GM12872 (cell line): ENCODE measurements around the gene PTPRA.

ENCODE experiments used
- TF ChIP-seq, protein P1 (sequence below): IDR thresholded peaks from 3 replicates; pipeline ENCODE4 v1.5.1; 2011; ENCODE audit warnings: low read depth, mild to moderate bottlenecking, low read length, moderate library complexity; ENCODE audit not compliant: insufficient read depth

PTPRA gene

GRCh38 chr20:2871111-2871465 lies 2.2 kb upstream of the PTPRA start:
- TF ChIP-seq, protein P1, sequence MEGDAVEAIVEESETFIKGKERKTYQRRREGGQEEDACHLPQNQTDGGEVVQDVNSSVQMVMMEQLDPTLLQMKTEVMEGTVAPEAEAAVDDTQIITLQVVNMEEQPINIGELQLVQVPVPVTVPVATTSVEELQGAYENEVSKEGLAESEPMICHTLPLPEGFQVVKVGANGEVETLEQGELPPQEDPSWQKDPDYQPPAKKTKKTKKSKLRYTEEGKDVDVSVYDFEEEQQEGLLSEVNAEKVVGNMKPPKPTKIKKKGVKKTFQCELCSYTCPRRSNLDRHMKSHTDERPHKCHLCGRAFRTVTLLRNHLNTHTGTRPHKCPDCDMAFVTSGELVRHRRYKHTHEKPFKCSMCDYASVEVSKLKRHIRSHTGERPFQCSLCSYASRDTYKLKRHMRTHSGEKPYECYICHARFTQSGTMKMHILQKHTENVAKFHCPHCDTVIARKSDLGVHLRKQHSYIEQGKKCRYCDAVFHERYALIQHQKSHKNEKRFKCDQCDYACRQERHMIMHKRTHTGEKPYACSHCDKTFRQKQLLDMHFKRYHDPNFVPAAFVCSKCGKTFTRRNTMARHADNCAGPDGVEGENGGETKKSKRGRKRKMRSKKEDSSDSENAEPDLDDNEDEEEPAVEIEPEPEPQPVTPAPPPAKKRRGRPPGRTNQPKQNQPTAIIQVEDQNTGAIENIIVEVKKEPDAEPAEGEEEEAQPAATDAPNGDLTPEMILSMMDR: no peak

GRCh38 chr20:2871661-2872458 lies 1.4 kb upstream of the PTPRA start:
- TF ChIP-seq, protein P1: no peak

- TF ChIP-seq, protein P1: peak; percentile 68
These were observed 747 bp upstream of the PTPRA start for GRCh38 chr20:2872459-2873009.

DNA sequence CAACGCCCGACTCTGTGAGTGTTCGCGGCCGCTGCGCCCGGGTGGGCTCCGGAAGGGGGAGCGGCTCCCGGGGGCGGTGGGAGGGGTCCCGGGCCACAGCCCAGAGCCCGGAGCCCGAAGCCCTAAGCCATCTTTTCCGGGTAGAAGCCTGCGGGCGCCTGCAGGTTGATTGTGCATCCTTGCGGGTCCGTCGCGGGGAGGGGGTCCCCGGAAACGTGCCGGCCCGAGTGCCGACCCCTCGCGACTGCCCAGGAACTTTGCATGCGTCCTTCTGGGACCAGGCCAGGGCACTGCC lies 413 bp downstream of the PTPRA start:
- TF ChIP-seq, protein P1: no peak

- TF ChIP-seq, protein P1: no peak
These were observed 1.2 kb downstream of the PTPRA start for GRCh38 chr20:2874456-2874855.

GRCh38 chr20:2875690-2876203 lies 2.5 kb downstream of the PTPRA start:
- TF ChIP-seq, protein P1: no peak

DNA sequence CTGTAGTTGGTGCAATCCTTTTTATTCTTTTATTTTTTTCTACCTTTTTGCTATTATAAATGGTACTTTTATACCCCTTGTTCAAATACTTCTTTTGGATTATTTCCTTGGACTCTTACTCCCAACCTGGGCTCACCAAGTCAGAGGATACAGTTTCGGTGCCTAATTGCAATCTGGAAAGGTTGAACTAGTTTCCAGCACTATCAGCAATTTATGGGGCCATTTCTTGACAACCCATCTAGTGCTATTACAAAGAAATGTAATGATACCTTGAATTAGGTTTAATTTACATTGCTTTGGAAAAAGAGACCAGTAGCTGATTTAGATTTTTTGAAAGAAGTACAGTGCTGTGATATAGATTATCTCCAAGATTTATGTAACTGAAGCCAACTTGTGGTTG lies 5.2 kb downstream of the PTPRA start:
- TF ChIP-seq, protein P1: no peak
